NCI-H82 treated with DMSO at 0.1 percent for 48 hours (cell line): ENCODE results near the gene CYGB.
"Not testable (repeated sequence)": the region's sequence is repeated elsewhere in the genome, so short reads cannot be mapped to it uniquely, and the experiment has no call there.

Experiments used
- DNase-seq: peaks from one replicate; lab custom pipeline; 2025; ENCODE audit not compliant: unreplicated experiment; lab: John Stamatoyannopoulos, UW

CYGB gene

DNA sequence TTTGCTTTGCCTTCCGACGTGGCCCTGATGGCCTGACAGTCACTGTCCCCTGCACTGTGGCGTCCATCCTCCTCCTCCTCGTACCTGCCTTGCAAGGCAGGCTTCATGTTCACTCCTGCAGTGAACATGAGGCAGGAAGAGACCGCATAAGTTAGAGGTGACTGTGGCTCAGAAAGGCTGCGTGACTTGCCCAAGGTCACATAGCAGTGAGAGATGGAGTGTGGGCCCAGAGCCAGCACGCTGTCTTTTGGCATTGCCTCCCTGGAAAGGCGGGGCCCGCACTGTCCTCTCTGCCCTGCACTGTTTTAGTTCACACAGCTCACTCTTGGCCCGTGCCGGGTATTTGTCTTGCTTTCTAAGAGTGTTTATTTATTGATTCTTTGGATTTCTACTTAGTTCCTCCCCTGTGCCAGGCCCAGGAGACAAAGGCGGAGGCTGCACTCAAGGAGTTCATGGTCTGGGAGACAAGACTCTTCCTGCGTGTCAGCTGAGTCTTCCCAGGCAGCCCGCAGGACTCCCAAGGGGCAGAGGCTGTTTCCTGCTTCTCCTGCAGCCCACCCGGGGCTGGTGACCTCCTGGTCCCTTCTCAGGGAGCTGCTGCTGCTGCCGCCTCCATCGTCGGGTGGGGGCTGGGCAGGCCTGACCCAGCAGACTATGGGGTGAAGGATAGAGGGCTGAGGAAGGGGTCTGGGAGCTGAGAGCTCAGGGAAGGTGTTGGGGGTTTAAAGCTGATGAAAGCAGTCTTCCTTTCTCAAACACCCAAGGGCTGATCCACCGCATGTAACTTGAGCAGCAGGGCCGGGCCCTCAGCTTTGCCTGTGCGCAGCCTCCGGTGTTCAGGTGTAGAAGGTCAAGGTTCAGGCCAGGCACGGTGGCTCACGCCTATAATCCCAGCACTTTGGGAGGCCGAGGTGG is 12.7 kb downstream of the CYGB start:
- no peak for DNase-seq

DNA sequence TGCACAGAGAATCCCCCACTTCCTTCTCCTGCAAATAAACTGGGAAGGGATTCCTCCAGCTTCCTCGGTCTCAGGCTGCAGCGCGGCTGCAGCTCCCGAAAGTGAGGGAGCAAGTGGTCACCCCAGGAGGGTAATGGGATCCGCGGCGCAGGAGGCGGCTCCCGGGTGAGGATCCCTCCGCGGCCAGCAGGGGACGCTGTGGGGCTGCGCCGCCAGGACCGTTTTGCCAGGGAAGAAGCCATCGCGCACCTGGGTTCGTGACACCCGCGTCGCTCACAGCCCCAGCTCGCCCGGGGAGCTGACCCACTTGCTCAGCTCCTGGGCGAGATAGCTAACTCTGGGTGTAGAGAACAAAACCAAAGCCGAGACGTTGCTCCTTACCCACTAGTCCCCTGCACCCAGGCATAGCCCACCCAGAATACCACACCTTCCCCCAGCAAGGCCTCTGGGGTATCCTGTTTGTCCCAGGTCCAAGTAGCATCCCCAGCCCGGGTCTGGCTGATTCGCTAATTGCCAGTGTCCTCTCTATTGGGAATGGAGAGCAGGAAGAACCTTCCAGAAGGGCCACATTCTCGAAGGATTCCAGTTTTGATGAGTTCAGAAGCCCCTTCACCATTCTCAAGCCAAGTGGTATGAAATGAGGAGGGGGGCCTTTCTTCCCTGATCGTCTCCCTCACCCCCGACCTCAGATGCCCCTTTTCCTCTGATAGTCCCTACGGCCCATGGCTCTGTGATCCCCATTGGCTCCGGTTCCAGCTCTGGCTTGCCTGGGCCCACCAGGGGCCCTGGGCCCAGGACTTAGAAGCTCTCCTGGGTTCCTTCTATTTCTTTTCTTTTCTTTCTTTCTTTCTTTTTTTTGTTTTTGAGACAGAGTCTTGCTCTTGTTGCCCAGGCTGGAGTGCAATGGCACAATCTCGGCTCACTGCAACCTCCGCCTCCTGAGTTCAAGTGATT is 14.1 kb downstream of the CYGB start:
- DNase-seq, result no peak

DNA sequence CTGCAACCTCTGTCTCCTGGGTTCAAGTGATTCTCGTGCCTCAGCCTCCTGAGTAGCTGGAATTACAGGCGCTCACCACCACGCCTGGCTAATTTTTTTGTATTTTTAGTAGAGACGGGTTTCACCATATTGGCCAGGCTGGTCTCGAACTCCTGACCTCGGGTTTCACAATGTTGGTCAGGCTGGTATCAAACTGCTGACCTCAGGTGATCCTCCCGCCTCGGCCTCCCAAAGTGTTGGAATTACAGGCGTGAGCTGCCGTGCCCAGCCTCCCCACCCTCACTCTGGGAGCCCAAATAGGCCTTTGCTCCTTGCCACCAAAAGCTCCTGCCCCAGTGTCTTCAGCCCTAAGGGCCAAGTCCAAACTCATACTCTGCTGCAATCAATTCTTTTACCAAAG is 15.8 kb downstream of the CYGB start:
- not testable (repeated sequence) for DNase-seq

DNA sequence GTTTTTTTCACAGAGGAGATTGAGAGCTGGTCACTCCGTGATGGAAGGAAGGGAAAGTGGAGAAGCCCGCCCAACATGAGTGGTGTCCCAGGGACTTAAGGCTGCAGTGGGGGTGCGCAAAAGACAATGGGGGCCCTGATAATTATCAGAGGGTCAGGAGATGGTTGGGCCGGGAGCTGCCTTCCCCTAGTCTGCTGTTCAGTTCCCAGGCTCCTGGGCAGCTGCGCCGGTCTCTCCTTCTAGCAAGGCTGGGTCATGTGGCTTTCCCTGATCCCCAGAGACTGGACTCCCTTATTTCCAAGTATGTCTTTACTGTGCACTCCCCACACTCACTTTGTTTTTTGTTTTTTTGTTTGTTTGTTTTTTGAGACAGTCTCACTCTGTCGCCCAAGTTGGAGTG is 16.2 kb downstream of the CYGB start:
- no peak for DNase-seq

DNA sequence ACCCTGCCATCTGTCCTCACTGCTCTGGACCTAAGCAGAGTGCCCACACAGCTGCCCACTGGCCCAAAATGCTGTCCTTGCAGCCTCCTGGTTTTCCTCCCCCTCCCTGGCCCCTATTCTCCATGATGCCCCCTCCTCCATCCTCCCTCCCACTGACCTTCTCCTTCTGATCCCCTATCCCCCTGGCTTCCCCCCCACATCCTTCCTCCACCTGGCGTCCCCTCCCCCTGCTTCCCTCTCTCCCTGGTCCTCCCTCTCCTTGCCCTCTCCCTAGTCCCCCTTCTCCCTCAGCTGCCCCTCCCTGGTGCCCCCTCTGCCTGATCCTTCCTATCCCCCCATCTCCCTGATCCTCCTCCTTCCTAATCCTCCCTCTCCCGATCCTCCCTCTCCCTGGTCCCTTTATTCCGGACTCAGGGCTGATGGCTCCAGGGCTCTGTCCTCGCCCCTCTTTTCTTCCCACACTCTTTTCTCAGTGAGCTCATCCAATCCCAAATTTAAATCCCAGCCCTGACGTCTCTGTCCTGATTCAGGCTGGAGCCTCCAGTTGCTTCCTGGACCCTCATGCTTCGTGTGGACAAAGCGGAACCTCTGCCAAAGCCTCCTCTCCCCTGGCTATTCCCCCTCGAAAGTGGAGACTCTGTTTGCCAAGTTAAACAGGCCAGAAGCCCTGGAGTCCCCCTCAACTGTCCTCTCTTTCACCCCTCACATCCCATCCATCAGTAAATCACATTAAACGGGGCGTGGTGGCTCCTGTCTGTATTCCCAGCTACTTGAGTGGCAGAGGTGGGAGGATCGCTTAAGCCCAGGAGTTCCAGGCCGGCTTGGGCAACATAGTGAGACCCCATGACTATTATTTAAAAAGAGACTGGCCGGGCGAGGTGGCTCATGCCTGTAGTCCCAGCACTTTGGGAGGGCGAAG is 18.2 kb downstream of the CYGB start:
- DNase-seq, result no peak

DNA sequence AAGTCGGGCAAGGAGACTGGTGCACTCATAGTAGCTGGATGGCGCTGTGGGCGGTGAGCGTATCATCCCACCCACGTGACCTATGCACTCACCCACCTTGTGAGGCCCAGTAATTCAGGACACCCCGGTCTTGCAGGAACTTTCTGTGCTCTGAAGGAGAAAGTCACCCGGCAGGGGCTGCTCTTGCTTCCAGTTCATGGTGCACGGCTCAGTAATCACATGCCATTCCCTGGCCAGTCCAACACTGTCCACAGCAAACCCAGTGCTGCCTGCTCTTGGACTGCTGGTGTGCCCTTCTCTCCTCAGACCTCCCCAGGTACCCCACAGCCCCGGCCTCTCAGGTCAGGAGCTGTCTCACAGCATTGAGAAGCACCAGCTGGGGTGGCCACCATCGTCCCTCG is 19.9 kb downstream of the CYGB start:
- no peak for DNase-seq

DNA sequence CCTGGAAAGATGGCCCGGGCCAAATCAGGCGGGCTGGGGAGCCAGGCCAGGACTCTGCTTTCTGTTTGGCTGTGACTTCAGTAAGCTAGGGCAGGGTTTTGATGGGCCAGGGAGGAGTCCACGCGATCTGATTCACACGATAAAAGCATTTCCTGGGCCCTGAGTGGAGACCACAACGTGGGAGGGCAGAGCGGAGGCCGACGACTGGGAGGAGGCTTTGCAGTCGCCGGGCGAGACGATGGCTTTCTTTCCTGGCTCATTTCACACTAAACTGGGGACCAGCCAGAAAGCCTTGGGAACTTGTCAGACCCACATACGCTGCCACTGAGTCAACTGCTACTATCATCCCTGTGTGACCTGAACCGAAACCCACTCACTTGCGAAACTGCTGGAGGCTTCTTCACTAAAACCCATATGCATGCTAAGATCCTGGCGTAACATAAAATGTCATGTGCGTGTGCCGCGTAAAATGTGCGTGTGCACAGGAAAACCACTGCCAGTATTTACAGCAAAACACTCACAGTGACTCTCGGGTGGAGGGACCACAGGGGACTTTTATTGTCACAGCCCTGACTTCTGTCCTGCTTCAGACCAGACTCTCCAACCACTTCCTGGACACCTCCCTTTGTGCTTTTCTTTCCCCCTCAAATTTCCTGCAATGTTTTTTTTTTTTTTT is 22.1 kb downstream of the CYGB start:
- DNase-seq, result no peak

DNA sequence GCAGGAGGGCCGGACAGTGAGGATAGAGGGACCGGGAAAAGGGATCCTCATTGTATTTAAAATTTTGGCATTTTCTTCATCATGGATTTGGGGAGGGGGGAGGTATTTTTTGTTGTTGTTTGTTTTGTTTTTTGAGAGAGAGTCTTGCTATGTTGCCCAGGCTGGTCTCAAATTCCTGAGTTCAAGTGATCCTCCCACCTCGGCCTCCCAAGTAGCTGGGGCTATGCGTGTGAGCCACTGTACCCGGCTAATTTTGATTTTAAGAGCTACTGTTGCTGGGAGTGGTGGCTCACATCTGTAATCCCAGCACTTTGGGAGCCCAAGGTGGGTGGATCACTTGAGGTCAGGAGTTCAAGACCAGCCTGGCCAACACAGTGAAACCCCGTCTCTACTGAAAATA is 23.2 kb downstream of the CYGB start:
- DNase-seq, result not testable (repeated sequence)

DNA sequence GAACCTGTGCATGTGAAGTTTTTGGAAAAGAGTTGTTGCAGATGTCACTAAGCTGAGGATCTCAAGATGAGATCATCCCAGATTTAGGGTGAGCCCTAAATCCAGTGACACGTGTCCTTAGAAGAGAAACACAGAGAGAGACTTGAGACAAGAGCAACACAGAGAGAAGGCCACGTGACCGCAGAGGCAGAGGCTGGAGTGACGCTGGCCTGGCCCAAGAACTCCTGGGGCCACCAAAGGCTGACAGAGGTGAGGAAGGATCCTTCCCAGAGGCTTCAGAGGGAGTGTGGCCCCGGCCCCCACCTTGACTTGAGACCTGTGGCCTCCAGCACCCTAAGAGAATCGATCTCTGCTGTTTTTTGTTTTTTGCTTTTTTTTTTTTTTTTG is 24.2 kb downstream of the CYGB start:
- no peak for DNase-seq

DNA sequence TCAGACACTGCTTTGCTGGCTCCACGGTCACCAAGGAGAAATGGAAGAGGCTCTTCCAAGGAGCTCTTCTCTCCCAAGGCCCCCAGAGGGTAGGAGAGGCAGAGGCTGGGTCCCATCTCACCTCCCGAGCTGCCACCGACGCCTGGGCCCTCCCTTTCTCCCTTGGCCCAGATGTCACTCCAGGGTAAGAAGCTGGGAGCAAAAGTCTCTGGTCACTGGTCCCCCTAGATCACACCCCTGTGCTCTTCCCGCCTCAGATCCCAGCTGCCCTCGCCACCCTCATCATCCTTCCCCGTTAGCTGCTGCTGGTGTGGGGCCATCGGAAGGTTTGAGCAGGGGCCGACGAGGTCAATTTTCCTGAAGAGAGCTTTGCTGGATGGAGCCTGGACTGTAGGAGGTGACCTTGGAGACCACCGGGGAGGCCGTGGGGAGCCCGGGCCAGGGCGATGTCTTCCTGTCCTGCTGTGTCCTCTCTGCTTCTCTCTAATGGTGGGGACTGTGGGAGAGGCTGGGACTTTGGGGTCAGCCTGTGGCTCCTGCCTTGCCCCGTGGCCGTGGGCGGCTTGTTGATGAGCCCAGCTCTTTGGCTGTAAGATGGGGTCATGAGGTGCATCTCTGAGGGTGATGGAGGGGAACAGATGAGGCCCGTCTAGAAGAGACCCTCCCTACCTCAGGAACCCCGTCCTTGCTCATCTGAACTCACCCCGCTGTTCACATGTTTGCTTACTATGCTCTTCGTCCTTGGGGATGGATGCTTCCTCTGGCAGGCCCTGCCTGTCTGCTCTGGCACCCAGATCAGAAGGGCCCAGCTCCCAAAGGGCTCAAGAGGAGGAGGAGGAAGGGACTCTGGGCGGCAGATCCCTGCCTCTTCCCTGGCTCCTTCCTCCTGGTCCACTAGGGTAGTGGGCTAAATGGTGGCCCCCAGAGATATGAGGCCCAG is 24.9 kb downstream of the CYGB start:
- DNase-seq, result no peak

DNA sequence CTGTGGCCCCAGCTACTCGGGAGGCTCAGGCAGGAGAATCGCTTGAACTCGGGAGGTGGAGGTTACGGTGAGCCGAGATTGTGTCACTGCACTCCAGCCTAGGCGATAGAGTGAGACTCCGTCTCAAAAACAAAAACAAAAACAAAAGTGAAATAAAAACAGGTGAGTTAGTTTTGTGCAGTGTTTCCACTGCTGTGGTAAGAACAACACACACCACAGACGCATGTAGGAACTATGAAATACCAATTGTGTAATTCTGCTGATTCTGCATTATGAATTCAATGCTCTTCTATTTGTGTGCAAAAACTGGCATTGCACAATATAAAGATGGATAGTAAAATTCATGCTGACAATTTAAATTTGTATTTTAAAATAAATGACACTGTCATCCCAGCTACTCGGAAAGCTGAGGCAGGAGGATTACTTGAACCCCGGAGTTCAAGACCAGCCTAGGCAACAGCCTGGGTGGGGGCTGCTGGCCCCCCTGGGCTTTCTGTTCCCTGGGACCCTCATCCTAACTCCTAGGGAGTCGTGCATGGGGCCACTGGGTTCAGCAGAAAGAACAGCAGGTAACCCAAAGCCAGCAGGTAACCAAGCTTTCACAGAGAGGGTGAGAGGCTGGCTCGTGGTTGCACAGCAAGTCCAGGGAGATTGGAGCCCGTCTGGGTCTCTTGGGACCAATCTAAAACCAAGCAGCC is 25.7 kb downstream of the CYGB start:
- no peak for DNase-seq

DNA sequence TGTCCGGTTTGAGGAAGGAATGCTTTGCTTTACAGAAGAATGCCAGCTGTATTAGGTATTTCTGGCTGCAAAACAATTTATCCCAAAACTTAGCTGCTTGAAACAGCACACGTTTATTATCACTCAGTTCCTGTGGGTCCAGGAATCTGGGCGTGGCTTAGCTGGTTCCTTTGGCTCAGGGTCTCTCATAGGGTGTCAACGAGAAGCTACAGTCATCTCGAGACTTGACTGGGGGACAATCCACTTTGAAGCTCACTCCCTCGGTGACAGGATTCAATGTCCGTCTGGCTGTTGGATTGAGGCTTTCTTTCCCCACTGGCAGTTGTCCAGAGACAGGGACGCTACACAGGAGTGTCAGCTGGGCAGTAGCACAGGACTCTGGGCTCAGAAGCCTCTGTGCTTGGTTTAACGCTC is 26.7 kb downstream of the CYGB start:
- no peak for DNase-seq

DNA sequence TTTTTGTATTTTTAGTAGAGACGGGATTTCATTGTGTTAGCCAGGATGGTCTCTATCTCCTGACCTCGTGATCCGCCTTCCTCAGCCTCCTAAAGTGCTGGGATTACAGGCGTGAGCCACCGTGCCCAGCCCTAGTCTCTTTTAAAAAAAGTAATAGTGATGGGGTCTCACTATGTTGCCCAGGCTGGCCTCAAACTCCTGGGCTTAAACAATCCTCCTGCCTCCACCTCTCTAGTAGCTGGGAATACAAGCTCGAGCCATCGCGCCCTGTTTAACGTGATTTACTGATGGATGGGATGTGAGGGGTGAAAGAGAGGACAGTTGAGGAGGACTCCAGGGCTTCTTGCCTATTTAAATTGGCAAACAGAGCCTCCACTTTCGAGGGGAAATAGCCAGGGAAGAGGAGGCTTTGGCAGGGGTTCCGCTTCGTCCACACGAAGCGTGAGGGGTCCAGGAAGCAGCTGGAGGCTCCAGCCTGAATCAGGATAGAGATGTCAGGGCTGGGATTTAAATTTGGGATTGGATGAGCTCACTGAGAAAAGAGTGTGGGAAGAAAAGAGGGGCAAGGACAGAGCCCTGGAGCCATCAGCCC is 28.9 kb downstream of the CYGB start:
- not testable (repeated sequence) for DNase-seq

DNA sequence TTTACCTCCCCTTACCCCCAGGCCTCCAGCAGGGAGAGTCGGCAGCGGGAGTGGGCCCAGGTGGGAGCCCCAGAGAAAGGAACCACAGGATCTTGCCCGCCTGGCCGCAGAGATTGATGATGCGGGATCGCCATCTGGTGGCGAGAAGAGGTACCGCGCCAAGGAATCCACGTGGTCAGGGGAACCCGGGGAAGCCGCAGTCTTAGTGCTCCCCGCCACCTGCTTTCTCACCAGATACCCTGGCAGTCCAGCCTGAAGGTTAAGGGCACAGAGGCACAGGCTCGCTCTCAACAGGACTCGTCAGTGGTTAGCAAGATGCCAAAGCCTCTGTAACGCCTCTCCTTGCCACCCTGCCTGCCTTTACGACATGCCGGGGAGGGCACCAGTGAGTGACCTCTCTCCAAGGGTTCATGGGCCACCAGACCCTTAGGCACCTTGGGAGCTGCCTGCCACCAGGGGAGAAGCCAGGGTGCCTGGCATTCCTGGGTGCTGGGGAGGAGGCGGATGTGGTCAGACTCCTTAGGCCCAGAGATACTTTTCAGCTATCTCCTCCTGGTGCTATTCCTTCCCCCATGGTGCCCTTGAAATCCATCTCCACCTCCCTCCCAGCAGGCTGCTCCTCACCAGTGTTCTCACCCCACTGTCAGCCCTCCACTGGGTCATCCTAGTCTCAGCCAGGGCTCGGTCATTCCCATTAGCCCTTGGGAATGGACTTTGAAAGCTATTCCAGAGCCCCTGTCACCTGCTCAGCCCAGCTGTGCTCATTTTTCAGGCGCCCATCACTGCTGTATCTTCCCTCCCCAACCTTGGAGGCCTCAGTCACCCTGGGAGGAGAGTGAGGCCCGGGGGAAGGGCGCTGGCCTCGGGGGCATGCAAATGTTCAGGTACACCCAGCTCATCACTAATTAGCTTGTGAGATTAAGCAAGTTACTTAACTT is 30.8 kb downstream of the CYGB start:
- peak; percentile 61 for DNase-seq

DNA sequence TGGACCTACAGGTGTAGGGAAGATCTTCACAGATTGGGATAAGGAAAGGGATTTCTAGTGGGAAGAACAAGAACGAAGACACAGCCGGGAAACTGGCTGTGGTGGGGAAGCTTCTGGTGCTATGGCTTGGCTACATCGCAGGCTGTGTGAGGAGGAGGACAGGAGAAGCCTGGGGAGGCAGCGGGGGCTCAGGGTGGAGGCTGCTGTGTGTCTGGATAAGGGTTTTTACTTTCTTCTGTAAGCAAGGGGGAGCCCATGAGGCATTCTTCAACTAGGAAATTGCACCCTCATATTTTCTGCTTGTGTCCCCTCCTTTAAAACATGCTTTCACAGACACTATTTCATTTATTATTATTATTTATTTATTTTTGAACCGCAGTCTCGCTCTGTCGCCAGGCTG is 33.4 kb downstream of the CYGB start:
- no peak for DNase-seq

DNA sequence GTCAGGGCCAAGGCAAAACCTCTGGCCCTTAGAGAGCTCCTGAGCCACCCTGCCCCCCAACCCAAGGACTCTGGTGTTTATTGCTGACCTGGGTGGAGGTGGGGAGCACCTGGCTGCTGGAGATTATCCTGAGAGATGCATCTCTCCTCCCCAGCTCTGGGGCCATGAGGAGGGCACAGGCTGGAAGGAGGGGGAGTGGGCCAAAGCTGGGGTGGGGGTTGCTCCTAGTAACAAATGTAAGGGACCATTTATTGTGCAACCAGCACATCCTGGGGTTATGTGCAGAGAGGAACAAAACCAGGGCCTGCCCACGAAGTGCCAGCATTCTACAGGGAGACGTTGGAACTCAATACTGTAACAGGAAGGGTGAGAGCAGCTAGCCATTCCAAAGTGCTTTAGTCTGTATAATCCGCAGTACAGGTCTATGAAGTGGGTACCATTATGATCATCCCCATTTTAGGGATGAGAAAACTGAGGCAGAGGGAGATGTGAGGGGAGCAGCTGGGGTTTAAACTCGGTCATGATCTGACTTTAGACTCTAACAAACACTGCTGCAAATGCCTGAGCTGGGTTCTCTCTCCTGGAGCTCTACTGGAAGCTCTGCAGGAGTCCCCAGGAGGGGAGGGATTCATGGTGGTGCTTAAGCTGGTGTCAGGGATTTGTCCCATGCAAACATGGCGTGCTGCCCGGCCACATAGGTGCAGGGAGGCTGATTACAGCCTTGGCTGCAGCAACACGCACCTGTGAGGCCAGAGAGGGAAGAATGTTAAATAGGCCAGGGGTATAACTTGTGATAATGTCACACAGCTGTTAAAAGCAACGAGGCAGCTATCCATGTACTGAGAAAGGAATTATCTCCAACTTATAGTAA is 34.9 kb downstream of the CYGB start:
- no peak for DNase-seq
